H1 (cell line): ENCODE data around the gene HECTD4. TPM values are rescaled to one million over a fixed set of nuclear protein-coding genes. Genes with fewer than 3 reads are reported as not detected.

Experiments
- CTCF ChIA-PET: fragments of 300-600 bp; sonication (Branson Sonifier 250); formaldehyde crosslinking; loops from one replicate; lab custom pipeline; 2021; ENCODE audit not compliant: partially characterized antibody; lab: Charles Lee
- POLR2A ChIA-PET: fragments of 300-600 bp; sonication (Branson Sonifier 250); formaldehyde crosslinking; loops from one replicate; lab custom pipeline; 2021; ENCODE audit warnings: inconsistent platforms; ENCODE audit not compliant: partially characterized antibody; lab: Charles Lee
- DNase-seq, 2 experiments: peaks; one replicate each; pipeline versions ENCODE4 v3.0.0 to v3.0.0-alpha.2; 2010 to 2022; ENCODE audit warnings: low spot score in 2 of 2, low read depth in 1 of 2, mixed read lengths in 1 of 2
- FAIRE-seq: peaks from 2 replicates; lab custom pipeline; 2011; peaks lifted over from hg19 to GRCh38; lab: Jason Lieb, UNC
- H2AFZ ChIP-seq: 2 replicates; pipeline ENCODE4 v1.8.1; 2012; ENCODE audit warnings: low read length, inconsistent platforms
- H2AK5ac ChIP-seq: 2 replicates; pipeline ENCODE4 v1.6.1; 2013; ENCODE audit warnings: low read depth, low read length
- H2BK120ac ChIP-seq: replicated peaks from 2 replicates; pipeline ENCODE3; 2013; ENCODE audit warnings: low read depth, low read length, inconsistent platforms
- H2BK12ac ChIP-seq: 2 replicates; pipeline ENCODE4 v1.6.1; 2013; ENCODE audit warnings: low read depth, low read length
- H2BK15ac ChIP-seq: 2 replicates; pipeline ENCODE4 v1.6.1; 2013; ENCODE audit warnings: low read length
- H2BK20ac ChIP-seq: 2 replicates; pipeline ENCODE4 v1.6.1; 2013; ENCODE audit warnings: low read length
- H2BK5ac ChIP-seq: 2 replicates; pipeline ENCODE4 v1.6.1; 2013; ENCODE audit warnings: low read depth, low read length
- H3K14ac ChIP-seq: 2 replicates; pipeline ENCODE4 v1.6.1; 2013; ENCODE audit warnings: inconsistent platforms; ENCODE audit not compliant: insufficient read length
- H3K18ac ChIP-seq: 2 replicates; pipeline ENCODE4 v1.6.1; 2013; ENCODE audit warnings: low read length; ENCODE audit errors: extremely low read depth
- H3K23ac ChIP-seq: 2 replicates; pipeline ENCODE4 v1.6.1; 2013; ENCODE audit warnings: inconsistent platforms; ENCODE audit not compliant: insufficient read length
- H3K23me2 ChIP-seq: 2 replicates; pipeline ENCODE4 v1.6.1; 2013; ENCODE audit warnings: low read depth, low read length
- H3K27ac ChIP-seq: 2 replicates; pipeline ENCODE4 v1.6.1; 2011; ENCODE audit warnings: low read depth, low read length, inconsistent platforms
- H3K27me3 ChIP-seq, 4 experiments: replicated peaks in 1 of 4; 1 replicate in 1 of 4; 2 replicates in 3 of 4; pipeline versions ENCODE4 v1.6.1 to v1.8.1; 2011 to 2013; ENCODE audit warnings: low read length in 3 of 4, mild to moderate bottlenecking in 3 of 4, inconsistent platforms in 2 of 4, mixed read lengths in 2 of 4, moderate library complexity in 1 of 4; ENCODE audit not compliant: control insufficient read depth in 3 of 4, insufficient read depth in 3 of 4; ENCODE audit errors: extremely low read depth in 1 of 4
- H3K36me3 ChIP-seq, 4 experiments: 2 replicates each; pipeline versions ENCODE4 v1.6.1 to v1.8.1; 2011 to 2013; ENCODE audit warnings: mild to moderate bottlenecking in 4 of 4, low read length in 3 of 4, moderate library complexity in 2 of 4, control low read depth in 1 of 4, inconsistent platforms in 1 of 4; ENCODE audit not compliant: insufficient read depth in 4 of 4, control insufficient read depth in 2 of 4
- H3K4ac ChIP-seq: replicated peaks from 2 replicates; pipeline ENCODE3; 2013; ENCODE audit warnings: low read length, low read depth, mixed read lengths, inconsistent platforms; ENCODE audit not compliant: insufficient read length
- H3K4me1 ChIP-seq, 4 experiments: replicated peaks in 1 of 4; 1 replicate in 1 of 4; 2 replicates in 3 of 4; pipeline versions ENCODE4 v1.6.1 to v1.8.1; 2011 to 2013; ENCODE audit warnings: low read length in 3 of 4, inconsistent platforms in 2 of 4, mixed read lengths in 1 of 4; ENCODE audit not compliant: insufficient read depth in 4 of 4, control insufficient read depth in 3 of 4
- H3K4me2 ChIP-seq, 2 experiments: 2 replicates each; pipeline versions ENCODE4 v1.6.1 to v1.8.1; 2011 to 2013; ENCODE audit warnings: low read depth in 2 of 2, low read length in 2 of 2, control low read depth in 1 of 2, inconsistent platforms in 1 of 2, mild to moderate bottlenecking in 1 of 2; ENCODE audit not compliant: insufficient read depth in 1 of 2
- H3K4me3 ChIP-seq, 4 experiments: fragments of 200-600, 300-600 bp in 1 of 4; sonication (generic), shearing (Covaris generic), sonication (Bioruptor Twin) in 1 of 4; 2 replicates each; pipeline versions ENCODE4 v1.5.1 to v1.8.1; 2011 to 2016; ENCODE audit warnings: low read length in 4 of 4, low read depth in 3 of 4, control low read depth in 2 of 4, inconsistent platforms in 2 of 4, mild to moderate bottlenecking in 2 of 4, mixed read lengths in 1 of 4, moderate library complexity in 1 of 4; ENCODE audit not compliant: insufficient read depth in 2 of 4; ENCODE audit errors: extremely low read depth in 1 of 4
- H3K56ac ChIP-seq: replicated peaks from 2 replicates; pipeline ENCODE3; 2013; ENCODE audit warnings: low read depth, mild to moderate bottlenecking, mixed read lengths, low read length, inconsistent platforms; ENCODE audit not compliant: insufficient read length
- H3K79me1 ChIP-seq: 2 replicates; pipeline ENCODE4 v1.6.1; 2013; ENCODE audit warnings: low read depth, low read length, control low read depth
- H3K79me2 ChIP-seq, 2 experiments: 2 replicates each; pipeline versions ENCODE4 v1.6.1 to v1.8.1; 2012 to 2013; ENCODE audit warnings: low read length in 2 of 2, mild to moderate bottlenecking in 2 of 2, inconsistent platforms in 1 of 2; ENCODE audit not compliant: insufficient read depth in 2 of 2, control insufficient read depth in 1 of 2
- H3K9ac ChIP-seq, 4 experiments: replicated peaks in 1 of 4; 1 replicate in 1 of 4; 2 replicates in 3 of 4; pipeline versions ENCODE4 v1.6.1 to v1.8.1; 2011 to 2013; ENCODE audit warnings: low read depth in 3 of 4, low read length in 3 of 4, control low read depth in 2 of 4, mild to moderate bottlenecking in 2 of 4, moderate library complexity in 2 of 4, inconsistent platforms in 1 of 4; ENCODE audit errors: extremely low read depth in 1 of 4
- H3K9me3 ChIP-seq, 2 experiments: 2 replicates each; pipeline versions ENCODE4 v1.6.1 to v1.8.1; 2012 to 2013; ENCODE audit warnings: mild to moderate bottlenecking in 2 of 2, moderate library complexity in 2 of 2, control low read depth in 1 of 2, inconsistent platforms in 1 of 2, low read depth in 1 of 2, low read length in 1 of 2, mixed read lengths in 1 of 2; ENCODE audit not compliant: insufficient read depth in 2 of 2
- H4K20me1 ChIP-seq, 2 experiments: replicated peaks in 1 of 2; 2 replicates each; pipeline versions ENCODE3 to v1.8.1; 2011 to 2013; ENCODE audit warnings: inconsistent platforms in 2 of 2, low read length in 2 of 2, mild to moderate bottlenecking in 1 of 2; ENCODE audit not compliant: insufficient read depth in 2 of 2, control insufficient read depth in 1 of 2
- H4K5ac ChIP-seq: 2 replicates; pipeline ENCODE4 v1.6.1; 2013; ENCODE audit warnings: low read length, low read depth, mixed read lengths, inconsistent platforms; ENCODE audit not compliant: insufficient read length
- H4K8ac ChIP-seq: 2 replicates; pipeline ENCODE4 v1.8.0; 2013; ENCODE audit warnings: mild to moderate bottlenecking, moderate library complexity, low read length, inconsistent platforms; ENCODE audit not compliant: insufficient read depth; ENCODE audit errors: extremely low read depth
- H4K91ac ChIP-seq: replicated peaks from 2 replicates; pipeline ENCODE3; 2013; ENCODE audit warnings: low read length, mixed read lengths, inconsistent platforms; ENCODE audit not compliant: insufficient read length
- BRCA1 ChIP-seq: IDR thresholded peaks from 2 replicates; pipeline ENCODE4 v1.6.1; 2012; ENCODE audit warnings: low read depth, low read length, improper control_type of control experiment
- FOSL1 ChIP-seq: IDR thresholded peaks from 2 replicates; pipeline ENCODE4 v1.6.1; 2011; ENCODE audit warnings: mild to moderate bottlenecking, low read depth, low read length, moderate library complexity; ENCODE audit not compliant: insufficient read depth
- HDAC2 ChIP-seq, 2 experiments: fragments of 300-600 bp in 1 of 2; sonication (generic) in 1 of 2; IDR thresholded peaks; 2 replicates each; pipeline ENCODE4 v1.6.1; 2011 to 2012; ENCODE audit warnings: low read depth in 2 of 2, low read length in 2 of 2, mild to moderate bottlenecking in 2 of 2, moderate library complexity in 2 of 2, borderline replicate concordance in 1 of 2, inconsistent platforms in 1 of 2
- HDAC6 ChIP-seq: IDR thresholded peaks from one replicate; pipeline ENCODE4 v1.7.1; 2012; ENCODE audit warnings: low read depth, mild to moderate bottlenecking, inconsistent platforms, low read length, moderate library complexity
- KDM1A ChIP-seq: fragments of 200-600, 300-600 bp; sonication (generic); IDR thresholded peaks from 2 replicates; pipeline ENCODE4 v1.7.1; 2016; ENCODE audit warnings: mild to moderate bottlenecking, low read length, borderline replicate concordance
- MAFK ChIP-seq: IDR thresholded peaks from 2 replicates; pipeline ENCODE4 v1.6.1; 2012; ENCODE audit warnings: low read depth, mild to moderate bottlenecking, improper control_type of control experiment, low read length
- TAF1 ChIP-seq: IDR thresholded peaks from 2 replicates; pipeline ENCODE4 v1.6.1; 2011; ENCODE audit warnings: mild to moderate bottlenecking, low read depth, low read length
- WGBS, 2 experiments: shearing (Covaris generic) in 1 of 2; methylation state at CpG; one replicate each; pipeline versions ENCODE4 v1.1.6 to v1.1.7; 2013 to 2015; ENCODE audit warnings: low lambda C conversion rate in 2 of 2, mixed read lengths in 2 of 2, inconsistent platforms in 1 of 2, low coverage in 1 of 2, missing lambda C conversion rate in 1 of 2; ENCODE audit not compliant: insufficient replicate concordance in 2 of 2, insufficient coverage in 1 of 2, insufficient read length in 1 of 2; ENCODE audit errors: extremely low coverage in 1 of 2, missing lambda C conversion rate in 1 of 2; 5-methylcytosine and 5-hydroxymethylcytosine counted together
- polyA plus RNA-seq, 7 experiments: library from polyadenylated mRNA; depleted of rRNA in 3 of 7; stranded (reverse) in 5 of 7; unstranded in 2 of 7; fragments of >200 nt in 5 of 7; fragments of 200-250 nt in 2 of 7; gene quantifications; 1 replicate in 5 of 7; 2 replicates in 1 of 7; 4 replicates in 1 of 7; pipeline versions ENCODE4 v1.2.1 to v1.2.3, GENCODE V29; 2011 to 2013; ENCODE audit warnings: missing spikeins in 2 of 7, mixed read lengths in 2 of 7
- total RNA-seq: library from RNA; stranded (reverse); fragmentation: NEBNext Ultra II Directional; extraction: Animal tissue kit (Norgen Biotek cat#: 25700); gene quantifications from 2 replicates; pipeline ENCODE4 v1.2.1, GENCODE V29; 2021

HECTD4 gene
- total and polyA plus RNA-seq, 2 of the 8 experiments (the other 6 are each of a cell fraction or from before 2014, with no cell fraction given), result 6.5 to 33.7 TPM

DNA sequence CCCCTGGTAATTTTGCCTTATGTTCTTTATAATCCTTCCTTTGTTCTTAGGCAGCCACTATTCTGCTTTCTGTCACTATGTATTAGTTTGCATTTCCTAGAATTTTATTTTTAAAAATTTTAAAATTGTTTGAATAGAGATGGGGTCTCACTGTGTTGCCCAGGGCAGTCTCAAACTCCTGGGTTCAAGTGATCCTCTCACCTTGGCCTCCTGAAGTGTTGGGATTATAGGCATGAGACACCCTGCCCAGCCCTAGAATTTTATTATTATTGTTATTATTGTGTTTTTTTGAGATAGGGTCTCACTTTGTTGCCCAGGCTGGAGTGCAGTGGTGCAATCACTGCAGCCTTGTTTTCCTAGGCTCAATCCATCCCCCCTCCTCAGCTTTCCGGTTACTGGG is 39.1 kb upstream of the HECTD4 start:
- no peak overlapping the region for H3K23ac ChIP-seq
- H3K14ac ChIP-seq, result no peak overlapping the region
- H4K5ac ChIP-seq, result no peak overlapping the region
- H2BK5ac ChIP-seq, result no peak overlapping the region
- H3K4me3 ChIP-seq, result no peak overlapping the region
- H3K27me3 ChIP-seq, result no peaks in the 10 kb centered on the region
- WGBS, 2 experiments, result 100% methylated on average over 1 of the region's 1 CpG; no CpG with 5 or more reads in 1 of the 2 experiments
- H2AK5ac ChIP-seq, result no peak overlapping the region
- POLR2A ChIA-PET, result interaction anchor here (3.7 kb wide), 1 partner anchor 16 kb away, joined by 13 read pairs; no protein-coding TSS in a partner anchor
- CTCF ChIA-PET, result no interaction called here
- H3K4me1 ChIP-seq, result no peaks in the 10 kb centered on the region
- no peak for FAIRE-seq
- no peaks in the 10 kb centered on the region for H3K9me3 ChIP-seq
- 0 out of 2 replicates have a peak, but pooled peaks cover 2% of the 10 kb centered on the region for H3K23me2 ChIP-seq
- H3K79me1 ChIP-seq, result peaks cover 3% of the 10 kb centered on the region; the same call in 1 of the 2 replicates
- no peaks in the 10 kb centered on the region; a peak in 1 of 8 replicates for H3K36me3 ChIP-seq
- no peak overlapping the region for H3K9ac ChIP-seq
- no peak overlapping the region for H2AFZ ChIP-seq
- DNase-seq, result no peak
- no peak overlapping the region for H2BK20ac ChIP-seq
- no peak overlapping the region for H2BK12ac ChIP-seq
- no peak overlapping the region for H3K4me2 ChIP-seq
- no peak overlapping the region for H2BK120ac ChIP-seq
- H4K20me1 ChIP-seq, result peaks cover 0 to 5% of the 10 kb centered on the region in 2 experiments
- no peak overlapping the region for H3K18ac ChIP-seq
- no peak overlapping the region for H3K56ac ChIP-seq
- H4K8ac ChIP-seq, result no peak overlapping the region
- peaks cover 13 to 71% of the 10 kb centered on the region in 2 experiments for H3K79me2 ChIP-seq
- H2BK15ac ChIP-seq, result no peak overlapping the region
- H3K27ac ChIP-seq, result no peak overlapping the region
- H3K4ac ChIP-seq, result no peak overlapping the region
- no peak for TF ChIP-seq BRCA1
- TF ChIP-seq HDAC2 (IDR thresholded peaks at IDR 0.05; ENCODE audit: borderline replicate concordance in 1 of 2, low read depth in 2 of 2, low read length in 2 of 2), result no peak
- no peak for TF ChIP-seq KDM1A
- TF ChIP-seq TAF1, result no peak
- no peak for TF ChIP-seq MAFK
- TF ChIP-seq FOSL1, result no peak
- TF ChIP-seq HDAC6, result no peak
- TF ChIP-seq, all 59 proteins: peak for 0
- H4K91ac ChIP-seq, result no peak overlapping the region
